ENCODE measurements around the gene DNAJC7.

DNA sequence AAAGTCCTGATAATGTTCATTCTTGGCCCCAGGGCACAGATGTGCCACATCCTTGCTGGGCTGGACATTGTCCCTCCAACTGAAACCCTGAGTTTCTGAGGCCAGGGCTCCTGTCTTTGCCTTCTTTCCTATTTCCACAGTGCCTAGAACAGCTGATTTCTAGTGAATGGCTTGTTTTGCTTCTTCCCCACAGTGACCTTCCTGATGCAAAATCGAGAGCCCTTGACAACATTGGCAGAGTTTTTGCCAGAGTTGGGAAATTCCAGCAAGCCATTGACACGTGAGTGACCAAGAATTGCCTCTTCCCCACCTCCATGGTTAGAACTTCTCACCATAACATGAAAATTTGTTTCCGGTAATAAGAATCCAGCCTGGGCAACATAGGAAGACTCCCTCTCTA, 72.3 kb downstream of the DNAJC7 start:
- no peak for TF ChIP-seq YY1 (IDR thresholded peaks at IDR 0.05; ENCODE audit: insufficient read depth, insufficient read length)
- no peak for TF ChIP-seq ZNF274 (IDR thresholded peaks at IDR 0.05; ENCODE audit: low read depth, low read length)

All from NT2/D1 (cell line).